Activated CD8-positive, alpha-beta memory T cell treated with anti-CD3 and anti-CD28 coated beads, Interleukin-2, amount 50 U/mL, for 4 hours (primary cell): ENCODE data around the gene TMEM181.
"Not testable (repeated sequence)": the region's sequence is repeated elsewhere in the genome, so short reads cannot be mapped to it uniquely, and the experiment has no call there.

Experiments used
- DNase-seq: peaks from one replicate; pipeline ENCODE4 v3.0.0-alpha.2; 2020

TMEM181 gene

GRCh38 chr6:158643836-158644230 lies 83.9 kb downstream of the TMEM181 start:
- no peak for DNase-seq

GRCh38 chr6:158644231-158645063 lies 84.6 kb downstream of the TMEM181 start, which contains the start of gene DYNLT1:
DYNLT1 (minus strand) TSS chr6:158644743; CDS start chr6:158644708, 35 bp downstream.
- peak; percentile 85 for DNase-seq

- DNase-seq: no peak
Observed at GRCh38 chr6:158645064-158646022, 85.5 kb downstream of the TMEM181 start.

GRCh38 chr6:158646023-158646910 lies 86.4 kb downstream of the TMEM181 start:
- DNase-seq: no peak

GRCh38 chr6:158647501-158647900 lies 87.6 kb downstream of the TMEM181 start:
- DNase-seq: no peak

- DNase-seq: no peak
Observed at GRCh38 chr6:158648682-158649131, 88.8 kb downstream of the TMEM181 start.

GRCh38 chr6:158649289-158650143 lies 89.6 kb downstream of the TMEM181 start, which contains the start of gene SYTL3:
SYTL3 (plus strand) TSS chr6:158650054; CDS start chr6:158663269, 13,215 bp downstream.
- peak; percentile 64 for DNase-seq

- DNase-seq: not testable (repeated sequence)
Observed at GRCh38 chr6:158651981-158652737, 92.3 kb downstream of the TMEM181 start.

GRCh38 chr6:158653577-158654354 lies 93.9 kb downstream of the TMEM181 start:
- DNase-seq: peak; percentile 82

GRCh38 chr6:158654498-158654897 lies 94.6 kb downstream of the TMEM181 start:
- DNase-seq: no peak

GRCh38 chr6:158654960-158655489 lies 95.1 kb downstream of the TMEM181 start:
- no peak for DNase-seq

- DNase-seq: no peak
Observed at GRCh38 chr6:158655569-158656450, 95.9 kb downstream of the TMEM181 start.

GRCh38 chr6:158656986-158657385 lies 97.1 kb downstream of the TMEM181 start:
- not testable (repeated sequence) for DNase-seq

- DNase-seq: peak; percentile 45
Observed at GRCh38 chr6:158660333-158660754, 100.5 kb downstream of the TMEM181 start.

- DNase-seq: no peak
Observed at GRCh38 chr6:158661156-158661685, 101.3 kb downstream of the TMEM181 start.

- DNase-seq: no peak
Observed at GRCh38 chr6:158662607-158662953, 102.7 kb downstream of the TMEM181 start.

- no peak for DNase-seq
Observed at GRCh38 chr6:158662954-158663624, 103.2 kb downstream of the TMEM181 start.
